Gastrocnemius medialis (tissue), 4 donors: ENCODE results near the gene UTP14C. TPM values are rescaled to one million over a fixed set of nuclear protein-coding genes. Genes with fewer than 3 reads are reported as not detected.
A peak's percentile ranks its signal among the peaks of the same experiment; 100 is the strongest.

ENCODE experiments used
- ATAC-seq, 2 donors: fragments of 150-250 bp; one replicate each; pipeline ENCODE4 v1.9.1; 2016
- DNase-seq, 2 donors: peaks; one replicate each; pipeline ENCODE4 v3.0.0-alpha.2; 2019
- H3K27ac ChIP-seq, 4 donors: fragments of 200-600 bp; sonication (generic); 1 replicate in 1 of 4; 2 replicates in 3 of 4; pipeline ENCODE4 v1.5.1; 2016 to 2018; ENCODE audit warnings: mild to moderate bottlenecking in 2 of 4, moderate library complexity in 1 of 4
- H3K27me3 ChIP-seq, 3 donors: fragments of 200-600 bp; sonication (generic) in 2 of 3; 1 replicate in 1 of 3; 2 replicates in 2 of 3; pipeline versions ENCODE4 v1.5.1 to v1.6.0; 2016 to 2019; ENCODE audit warnings: mild to moderate bottlenecking in 1 of 3, moderate library complexity in 1 of 3
- H3K36me3 ChIP-seq, 2 donors: fragments of 200-600 bp; sonication (generic) in 1 of 2; one replicate each; pipeline ENCODE4 v1.5.1; 2017 to 2018
- H3K4me1 ChIP-seq, 2 donors: fragments of 200-600 bp; sonication (generic) in 1 of 2; one replicate each; pipeline ENCODE4 v1.5.1; 2016 to 2017; ENCODE audit warnings: mild to moderate bottlenecking in 2 of 2
- H3K4me3 ChIP-seq, 4 donors: fragments of 200-600 bp; sonication (generic) in 3 of 4; 1 replicate in 1 of 4; 2 replicates in 3 of 4; pipeline ENCODE4 v1.5.1; 2016 to 2019; ENCODE audit warnings: mild to moderate bottlenecking in 2 of 4
- H3K9me3 ChIP-seq, 3 donors: fragments of 200-600 bp; sonication (generic) in 2 of 3; 1 replicate in 1 of 3; 2 replicates in 2 of 3; pipeline ENCODE4 v1.5.1; 2016 to 2019
- POLR2A ChIP-seq, 2 donors: fragments of 450-650 bp; IDR thresholded peaks; one replicate each; pipeline ENCODE4 v1.6.1; 2017; ENCODE audit warnings: antibody characterized with exemption in 2 of 2, mild to moderate bottlenecking in 2 of 2, moderate library complexity in 2 of 2
- in situ Hi-C, 4 donors: fragments of 200-750 bp; cut with MboI; loops; one replicate each; pipeline versions ENCODE4 v1.15.0 to v1.8.0; 2017; ENCODE audit warnings: low sequenced_read_pairs in 4 of 4
- intact Hi-C: fragments of 100-400 bp; cut with DNase I; formaldehyde crosslinking; loops from one replicate; pipeline ENCODE4 v1.15.1; 2023; ENCODE audit warnings: low total_unique reads
- total RNA-seq, 4 donors: library from RNA; depleted of rRNA; stranded (reverse); fragments of >200 nt; gene quantifications; one replicate each; pipeline versions ENCODE4 v1.1.0 to v1.2.3, GENCODE V29; 2016
- TF ChIP-seq, protein P1 (sequence below), 5 experiments: fragments of 450-650 bp in 3 of 5; fragments of 200-600 bp in 2 of 5; sonication (generic) in 2 of 5; IDR thresholded peaks in 4 of 5; conservative IDR thresholded peaks in 1 of 5; 1 replicate in 4 of 5; 2 replicates in 1 of 5; pipeline ENCODE4 v1.5.1; 2016 to 2019; ENCODE audit warnings: antibody characterized with exemption in 5 of 5, mild to moderate bottlenecking in 3 of 5, moderate library complexity in 3 of 5

UTP14C gene
- total RNA-seq, 4 donors from 2014 or later: 8.1 to 11.4 (median 9.5) TPM

DNA sequence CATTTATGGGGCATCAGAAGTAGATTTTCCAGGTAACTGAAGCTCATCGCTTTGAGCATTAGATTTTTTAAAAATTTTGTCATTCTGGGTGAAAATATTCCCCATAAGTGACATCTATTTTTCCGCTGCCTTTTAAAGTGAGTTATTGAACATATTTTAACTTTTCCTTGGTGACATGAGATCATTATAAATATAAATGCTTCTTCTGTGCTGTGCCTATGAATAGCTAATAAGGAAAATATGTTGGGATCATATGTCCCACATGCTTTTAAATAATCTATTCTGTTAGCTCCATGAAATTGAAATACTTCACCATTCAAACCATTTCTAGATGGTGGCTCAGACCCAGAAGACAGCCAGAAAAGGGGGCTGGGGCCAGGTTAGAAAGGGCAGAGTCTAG, 27.3 kb upstream of the UTP14C start:
- ATAC-seq (no peak), DNase-seq (no peak)
- intact Hi-C loops: no loop called here
- Histone ChIP-seq H3K36me3 (no peaks in the 10 kb centered on the region), H3K9me3 (no peaks in the 10 kb centered on the region), H3K4me3 (no peak overlapping the region), H3K4me1 (peaks cover 30 to 40% of the 10 kb centered on the region in 2 donors), H3K27me3 (no peaks in the 10 kb centered on the region), H3K27ac (no peak overlapping the region)
- TF ChIP-seq, protein P1, sequence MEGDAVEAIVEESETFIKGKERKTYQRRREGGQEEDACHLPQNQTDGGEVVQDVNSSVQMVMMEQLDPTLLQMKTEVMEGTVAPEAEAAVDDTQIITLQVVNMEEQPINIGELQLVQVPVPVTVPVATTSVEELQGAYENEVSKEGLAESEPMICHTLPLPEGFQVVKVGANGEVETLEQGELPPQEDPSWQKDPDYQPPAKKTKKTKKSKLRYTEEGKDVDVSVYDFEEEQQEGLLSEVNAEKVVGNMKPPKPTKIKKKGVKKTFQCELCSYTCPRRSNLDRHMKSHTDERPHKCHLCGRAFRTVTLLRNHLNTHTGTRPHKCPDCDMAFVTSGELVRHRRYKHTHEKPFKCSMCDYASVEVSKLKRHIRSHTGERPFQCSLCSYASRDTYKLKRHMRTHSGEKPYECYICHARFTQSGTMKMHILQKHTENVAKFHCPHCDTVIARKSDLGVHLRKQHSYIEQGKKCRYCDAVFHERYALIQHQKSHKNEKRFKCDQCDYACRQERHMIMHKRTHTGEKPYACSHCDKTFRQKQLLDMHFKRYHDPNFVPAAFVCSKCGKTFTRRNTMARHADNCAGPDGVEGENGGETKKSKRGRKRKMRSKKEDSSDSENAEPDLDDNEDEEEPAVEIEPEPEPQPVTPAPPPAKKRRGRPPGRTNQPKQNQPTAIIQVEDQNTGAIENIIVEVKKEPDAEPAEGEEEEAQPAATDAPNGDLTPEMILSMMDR (IDR thresholded peaks at IDR 0.05 in 4 of 5, conservative IDR thresholded peaks at IDR 0.05 in 1 of 5): no peak
- in situ Hi-C loops: no loop called here

DNA sequence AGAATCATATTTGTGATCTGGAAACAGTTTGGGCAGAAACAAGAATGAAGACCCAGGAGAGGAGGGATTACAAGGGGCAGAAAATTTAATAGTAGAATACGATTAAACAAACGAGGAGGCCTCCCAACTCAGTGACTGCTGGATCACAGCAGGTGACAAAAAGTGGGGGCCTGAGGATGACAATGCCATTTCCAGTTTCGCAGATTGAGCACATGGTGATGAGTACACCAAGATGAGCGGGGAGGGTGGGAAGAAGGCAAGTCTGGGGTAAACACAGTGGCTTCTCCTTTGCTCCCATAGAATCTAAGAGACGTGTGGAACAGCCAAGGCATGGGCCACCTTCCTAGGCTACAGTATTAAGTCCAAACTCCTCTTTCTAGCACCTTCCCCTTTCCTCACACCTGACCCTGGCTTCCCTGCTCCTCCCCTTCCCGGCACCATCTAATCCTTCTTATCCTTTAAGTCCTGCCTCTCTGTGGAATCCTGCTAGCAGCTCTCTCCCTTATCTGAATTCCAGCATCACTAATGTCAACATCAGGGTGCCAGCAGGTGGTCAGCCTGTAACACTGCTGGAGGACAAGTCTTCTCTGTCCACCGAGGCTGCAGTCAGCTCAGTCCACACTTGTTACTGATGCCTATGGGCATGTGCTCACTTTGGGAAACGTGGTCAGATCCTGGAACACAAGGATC, 26.7 kb upstream of the UTP14C start:
- Histone ChIP-seq H3K4me1 (peaks cover 30 to 40% of the 10 kb centered on the region in 2 donors), H3K9me3 (no peaks in the 10 kb centered on the region), H3K27me3 (no peaks in the 10 kb centered on the region), H3K27ac (no peak overlapping the region), H3K4me3 (no peak overlapping the region), H3K36me3 (no peaks in the 10 kb centered on the region)
- ATAC-seq: no peak
- no peak for TF ChIP-seq POLR2A (IDR thresholded peaks at IDR 0.05)
- TF ChIP-seq, protein P1 (IDR thresholded peaks at IDR 0.05 in 4 of 5, conservative IDR thresholded peaks at IDR 0.05 in 1 of 5): no peak
- DNase-seq: no peak
- in situ Hi-C loops (no loop called here), intact Hi-C loops (no loop called here)

DNA sequence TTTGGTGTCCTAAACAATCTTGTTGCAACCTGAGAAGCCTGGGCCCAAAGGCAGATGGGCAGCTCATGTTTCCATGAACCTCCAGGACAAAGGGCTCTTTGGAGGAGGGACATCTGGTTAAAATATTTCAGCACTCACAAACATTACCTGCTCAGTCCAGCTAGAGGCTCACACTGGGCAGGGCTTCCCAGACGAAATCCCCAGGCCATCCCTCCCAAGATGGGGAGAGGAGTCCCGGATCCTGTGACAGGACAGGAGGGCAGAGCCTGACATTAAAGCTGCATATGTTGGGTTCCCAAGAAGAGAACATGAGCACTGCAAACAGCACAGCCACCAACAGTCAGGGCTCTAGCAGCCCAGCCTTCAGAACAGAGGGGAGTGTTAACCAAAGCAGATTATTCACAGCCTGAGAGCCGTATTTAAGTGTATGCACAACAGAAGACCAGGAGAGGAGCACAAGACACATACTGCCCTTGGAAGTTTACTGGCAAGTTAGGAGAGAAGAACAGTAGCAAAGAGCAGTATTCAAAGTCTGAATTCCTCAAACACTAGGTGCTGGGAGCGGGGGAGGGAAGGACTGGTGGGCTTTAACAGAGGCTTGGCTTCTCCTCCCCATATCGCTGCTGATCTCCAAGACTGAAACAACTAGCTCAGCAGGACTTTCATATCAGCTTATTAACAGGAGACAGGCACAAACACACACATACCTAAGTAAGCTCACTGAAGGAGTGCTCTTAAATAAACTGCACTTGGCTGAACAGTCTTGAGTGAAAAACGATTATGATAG, 25.6 kb upstream of the UTP14C start:
- Histone ChIP-seq H3K4me1 (peaks cover 33 to 45% of the 10 kb centered on the region in 2 donors), H3K27ac (peak overlapping the region in 1 of 4 donors; percentile 45), H3K9me3 (no peaks in the 10 kb centered on the region), H3K4me3 (peak overlapping the region in 1 of 4 donors; percentile 21), H3K27me3 (no peaks in the 10 kb centered on the region), H3K36me3 (no peaks in the 10 kb centered on the region)
- ATAC-seq: peak in 1 of 2 donors; percentile 28
- DNase-seq: no peak
- in situ Hi-C loops (no loop called here), intact Hi-C loops (no loop called here)
- TF ChIP-seq POLR2A (IDR thresholded peaks at IDR 0.05): no peak
- TF ChIP-seq, protein P1 (IDR thresholded peaks at IDR 0.05 in 4 of 5, conservative IDR thresholded peaks at IDR 0.05 in 1 of 5): no peak

DNA sequence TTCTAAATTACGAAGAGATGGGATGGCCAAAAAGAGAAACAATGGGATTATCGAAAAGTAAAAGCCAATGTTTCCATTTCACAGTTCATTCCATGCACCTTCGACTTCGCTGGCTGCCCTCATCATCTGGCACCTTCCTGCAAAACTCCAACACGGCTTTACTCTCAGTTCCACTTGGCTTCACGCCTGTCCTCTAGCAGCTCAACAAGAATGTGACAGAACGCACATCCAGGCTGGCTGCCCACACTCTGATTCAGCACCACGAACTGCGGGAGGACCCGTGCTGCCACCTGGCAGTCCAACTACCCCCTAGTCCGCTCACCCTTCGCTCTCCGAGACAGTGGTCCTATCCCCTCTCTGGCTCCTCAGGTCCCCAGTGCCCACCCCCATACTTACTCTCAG, 25.0 kb upstream of the UTP14C start:
- in situ Hi-C loops (no loop called here), intact Hi-C loops (no loop called here)
- DNase-seq: peak; percentile 67
- Histone ChIP-seq H3K4me1 (peaks cover 33 to 45% of the 10 kb centered on the region in 2 donors), H3K36me3 (no peaks in the 10 kb centered on the region), H3K27me3 (no peaks in the 10 kb centered on the region), H3K4me3 (peak overlapping the region in 2 of 4 donors; percentile 21), H3K27ac (peak overlapping the region in 1 of 4 donors; percentile 48), H3K9me3 (no peaks in the 10 kb centered on the region)
- TF ChIP-seq, protein P1 (IDR thresholded peaks at IDR 0.05 in 4 of 5, conservative IDR thresholded peaks at IDR 0.05 in 1 of 5): no peak
- no peak for TF ChIP-seq POLR2A (IDR thresholded peaks at IDR 0.05)
- ATAC-seq: peak; percentile 71 to 77
